GM18873 (cell line): Measurements from ENCODE around the gene SYNJ1.
A peak's percentile ranks its signal among the peaks of the same experiment; 100 is the strongest.
"Not testable (repeated sequence)": the region's sequence is repeated elsewhere in the genome, so short reads cannot be mapped to it uniquely, and the experiment has no call there.

Experiments
- ATAC-seq: cut with Tn5 transposase; IDR thresholded peaks from one replicate; pipeline ENCODE4 v1.9.1; 2021; ENCODE audit warnings: mild to moderate bottlenecking, moderate library complexity, moderate number of reproducible peaks; ENCODE audit not compliant: unreplicated experiment, low FRiP score

SYNJ1 gene

GRCh38 chr21:32626621-32627196 lies 101.1 kb downstream of the SYNJ1 start:
- no peak for ATAC-seq

- ATAC-seq = not testable (repeated sequence)
Measured at GRCh38 chr21:32618218-32618617, 109.6 kb downstream of the SYNJ1 start.

GRCh38 chr21:32613436-32614043 lies 114.3 kb downstream of the SYNJ1 start:
- no peak for ATAC-seq

GRCh38 chr21:32612999-32613337 lies 114.8 kb downstream of the SYNJ1 start:
- ATAC-seq = no peak

- peak; percentile 96 for ATAC-seq
Measured at GRCh38 chr21:32612075-32612998, 115.5 kb downstream of the SYNJ1 start, which contains the start of gene CFAP298. Gene CFAP298 (minus strand): TSS chr21:32612377. CDS start chr21:32612243, 134 bp downstream.

- no peak for ATAC-seq
Measured at GRCh38 chr21:32611471-32611997, 116.3 kb downstream of the SYNJ1 start.

GRCh38 chr21:32610940-32611339 lies 116.9 kb downstream of the SYNJ1 start:
- ATAC-seq = not testable (repeated sequence)

GRCh38 chr21:32608851-32609250 lies 119.0 kb downstream of the SYNJ1 start:
- no peak for ATAC-seq

GRCh38 chr21:32605469-32605868 lies 122.3 kb downstream of the SYNJ1 start:
- no peak for ATAC-seq

GRCh38 chr21:32604464-32604863 lies 123.3 kb downstream of the SYNJ1 start:
- ATAC-seq = no peak

- ATAC-seq = no peak
Measured at GRCh38 chr21:32603131-32603530, 124.7 kb downstream of the SYNJ1 start.

- ATAC-seq = no peak
Measured at GRCh38 chr21:32602099-32602498, 125.7 kb downstream of the SYNJ1 start.

- ATAC-seq = no peak
Measured at GRCh38 chr21:32599526-32599925, 128.3 kb downstream of the SYNJ1 start.

- ATAC-seq = no peak
Measured at GRCh38 chr21:32599091-32599490, 128.7 kb downstream of the SYNJ1 start.

GRCh38 chr21:32597205-32597604 lies 130.6 kb downstream of the SYNJ1 start:
- ATAC-seq = no peak

- ATAC-seq = no peak
Measured at GRCh38 chr21:32595431-32595830, 132.4 kb downstream of the SYNJ1 start.

- ATAC-seq = no peak
Measured at GRCh38 chr21:32593690-32594089, 134.1 kb downstream of the SYNJ1 start.

GRCh38 chr21:32592929-32593502 lies 134.8 kb downstream of the SYNJ1 start:
- no peak for ATAC-seq

- ATAC-seq = no peak
Measured at GRCh38 chr21:32590130-32590529, 137.7 kb downstream of the SYNJ1 start.

- no peak for ATAC-seq
Measured at GRCh38 chr21:32587651-32588050, 140.2 kb downstream of the SYNJ1 start.

- ATAC-seq = no peak
Measured at GRCh38 chr21:32587120-32587519, 140.7 kb downstream of the SYNJ1 start.
